Glutamatergic neuron (in vitro differentiated cells): ENCODE data around the gene SHBG. TPM values are rescaled to one million over a fixed set of nuclear protein-coding genes. Genes with fewer than 3 reads are reported as not detected.

Experiments
- DNase-seq: peaks from one replicate; pipeline ENCODE4 v3.0.0; 2022
- H3K27ac Mint-ChIP-seq: one replicate; pipeline ENCODE4 v1.8.0; 2020; ENCODE audit warnings: mild to moderate bottlenecking, mixed read lengths, inconsistent platforms; ENCODE audit not compliant: unreplicated experiment
- H3K27me3 Mint-ChIP-seq: one replicate; pipeline ENCODE4 v1.8.0; 2020; ENCODE audit warnings: mild to moderate bottlenecking, moderate library complexity, mixed read lengths, inconsistent platforms; ENCODE audit not compliant: unreplicated experiment
- H3K36me3 Mint-ChIP-seq: one replicate; pipeline ENCODE4 v1.8.0; 2020; ENCODE audit warnings: mild to moderate bottlenecking, mixed read lengths, inconsistent platforms; ENCODE audit not compliant: unreplicated experiment
- H3K4me1 Mint-ChIP-seq: one replicate; pipeline ENCODE4 v1.8.0; 2020; ENCODE audit warnings: mild to moderate bottlenecking, low read depth, mixed read lengths, inconsistent platforms; ENCODE audit not compliant: unreplicated experiment
- H3K4me3 Mint-ChIP-seq: one replicate; pipeline ENCODE4 v1.8.0; 2020; ENCODE audit warnings: mild to moderate bottlenecking, mixed read lengths, inconsistent platforms; ENCODE audit not compliant: unreplicated experiment
- H3K9me3 Mint-ChIP-seq: one replicate; pipeline ENCODE4 v1.8.0; 2020; ENCODE audit warnings: mild to moderate bottlenecking, moderate library complexity, mixed read lengths, inconsistent platforms; ENCODE audit not compliant: unreplicated experiment
- total RNA-seq: library from RNA; stranded (reverse); fragmentation: NEBNext Ultra II Directional; extraction: Animal tissue kit (Norgen Biotek cat#: 25700); gene quantifications from one replicate; pipeline ENCODE4 v1.2.1, GENCODE V29; 2021; ENCODE audit not compliant: unreplicated experiment
- TF ChIP-seq, protein P1 (sequence below): fragments of 200-600 bp; sonication (generic); IDR thresholded peaks from one replicate; pipeline ENCODE4 v1.5.0; 2021; ENCODE audit not compliant: partially characterized antibody, unreplicated experiment

Gene SHBG
- total RNA-seq, 1 donor from 2014 or later, result not detected

DNA sequence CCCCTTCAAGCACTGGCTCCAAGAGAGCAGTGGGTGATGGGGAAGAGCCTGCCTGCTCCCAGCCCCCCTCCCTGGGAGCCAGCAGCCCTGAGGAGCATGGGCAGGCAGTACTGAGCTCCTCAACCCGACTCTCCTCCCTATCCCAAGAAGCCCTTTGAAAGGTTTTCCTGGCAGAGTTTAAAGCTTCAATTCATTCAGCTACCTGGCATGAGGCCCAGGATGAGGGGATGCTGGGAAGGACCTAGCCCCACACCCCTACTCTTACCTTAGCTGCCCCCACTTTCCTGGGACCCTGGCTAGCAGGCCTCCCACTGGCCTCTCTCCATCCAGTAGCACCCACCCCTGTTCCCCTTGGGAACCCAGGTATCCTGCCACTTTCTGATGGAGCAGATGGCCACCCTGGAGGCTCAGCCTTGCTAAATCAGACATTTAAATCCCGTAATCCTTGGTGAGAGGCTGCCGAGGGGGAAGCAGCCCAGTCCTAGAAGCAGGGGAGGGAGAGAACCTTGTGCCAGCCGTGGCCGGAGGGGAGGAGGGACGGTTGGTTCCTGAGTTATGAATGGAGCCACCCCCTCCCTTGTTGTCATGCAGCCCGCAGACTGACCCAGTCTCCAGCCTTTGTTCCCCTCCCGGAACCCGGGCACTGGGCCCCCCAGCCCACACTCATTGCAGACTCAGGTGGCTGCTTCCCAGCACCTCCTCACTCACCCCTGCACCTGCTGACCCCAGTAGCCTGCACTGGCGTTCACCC, 37.9 kb downstream of the SHBG start:
- H3K4me1 Mint-ChIP-seq, result no peaks in the 10 kb centered on the region
- H3K27ac Mint-ChIP-seq, result no peak overlapping the region
- no peaks in the 10 kb centered on the region for H3K36me3 Mint-ChIP-seq
- no peak for DNase-seq
- no peak overlapping the region for H3K4me3 Mint-ChIP-seq
- no peaks in the 10 kb centered on the region for H3K9me3 Mint-ChIP-seq
- peaks cover 2% of the 10 kb centered on the region for H3K27me3 Mint-ChIP-seq
- TF ChIP-seq, protein P1, sequence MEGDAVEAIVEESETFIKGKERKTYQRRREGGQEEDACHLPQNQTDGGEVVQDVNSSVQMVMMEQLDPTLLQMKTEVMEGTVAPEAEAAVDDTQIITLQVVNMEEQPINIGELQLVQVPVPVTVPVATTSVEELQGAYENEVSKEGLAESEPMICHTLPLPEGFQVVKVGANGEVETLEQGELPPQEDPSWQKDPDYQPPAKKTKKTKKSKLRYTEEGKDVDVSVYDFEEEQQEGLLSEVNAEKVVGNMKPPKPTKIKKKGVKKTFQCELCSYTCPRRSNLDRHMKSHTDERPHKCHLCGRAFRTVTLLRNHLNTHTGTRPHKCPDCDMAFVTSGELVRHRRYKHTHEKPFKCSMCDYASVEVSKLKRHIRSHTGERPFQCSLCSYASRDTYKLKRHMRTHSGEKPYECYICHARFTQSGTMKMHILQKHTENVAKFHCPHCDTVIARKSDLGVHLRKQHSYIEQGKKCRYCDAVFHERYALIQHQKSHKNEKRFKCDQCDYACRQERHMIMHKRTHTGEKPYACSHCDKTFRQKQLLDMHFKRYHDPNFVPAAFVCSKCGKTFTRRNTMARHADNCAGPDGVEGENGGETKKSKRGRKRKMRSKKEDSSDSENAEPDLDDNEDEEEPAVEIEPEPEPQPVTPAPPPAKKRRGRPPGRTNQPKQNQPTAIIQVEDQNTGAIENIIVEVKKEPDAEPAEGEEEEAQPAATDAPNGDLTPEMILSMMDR, result no peak

DNA sequence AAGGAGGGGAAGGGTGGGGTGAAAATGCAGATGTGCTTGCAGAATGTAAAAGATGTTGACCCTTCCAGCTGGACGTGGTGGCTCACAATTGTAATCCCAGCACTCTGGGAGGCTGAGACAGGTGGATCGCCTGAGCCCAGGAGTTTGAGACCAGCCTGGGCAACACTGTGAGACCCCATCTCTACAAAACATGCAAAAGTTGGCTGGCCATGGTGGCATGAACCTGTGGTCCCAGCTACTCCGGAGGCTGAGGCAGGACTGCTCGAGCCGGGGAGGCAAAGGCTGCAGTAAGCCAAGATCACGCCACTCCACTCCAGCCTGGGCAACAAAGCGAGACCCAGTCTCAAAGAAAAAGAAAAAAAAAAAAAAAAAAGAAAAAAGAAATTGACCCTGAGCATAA, 38.5 kb downstream of the SHBG start:
- Mint-ChIP-seq H3K4me3 (no peak overlapping the region), H3K27ac (no peak overlapping the region)

DNA sequence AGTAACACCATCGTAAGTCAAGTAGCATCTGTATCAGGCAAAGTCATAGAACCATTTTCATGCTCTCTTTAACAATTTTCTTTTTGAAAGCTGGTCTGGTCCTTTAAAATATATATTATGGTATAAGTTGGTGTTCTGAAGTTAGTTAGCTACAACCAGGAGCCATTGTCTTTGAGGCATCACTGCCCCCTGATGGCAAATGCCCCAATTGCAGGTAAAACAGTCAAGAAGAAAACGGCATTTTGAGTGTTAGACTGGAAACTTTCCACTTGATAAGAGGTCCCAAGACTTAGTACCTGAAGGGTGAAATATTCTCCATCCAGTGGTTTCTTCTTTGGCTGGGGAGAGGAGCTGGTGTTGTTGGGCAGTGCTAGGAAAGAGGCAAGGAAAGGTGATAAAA, 43.3 kb downstream of the SHBG start:
- H3K36me3 Mint-ChIP-seq, result peaks cover 10% of the 10 kb centered on the region

More for the DNA sequence above, 38.5 kb downstream of the SHBG start:
- Mint-ChIP-seq H3K9me3 (no peaks in the 10 kb centered on the region), H3K36me3 (peaks cover 3% of the 10 kb centered on the region), H3K27me3 (peaks cover 2% of the 10 kb centered on the region), H3K4me1 (no peaks in the 10 kb centered on the region)
- no peak for DNase-seq
- TF ChIP-seq, protein P1, result no peak

DNA sequence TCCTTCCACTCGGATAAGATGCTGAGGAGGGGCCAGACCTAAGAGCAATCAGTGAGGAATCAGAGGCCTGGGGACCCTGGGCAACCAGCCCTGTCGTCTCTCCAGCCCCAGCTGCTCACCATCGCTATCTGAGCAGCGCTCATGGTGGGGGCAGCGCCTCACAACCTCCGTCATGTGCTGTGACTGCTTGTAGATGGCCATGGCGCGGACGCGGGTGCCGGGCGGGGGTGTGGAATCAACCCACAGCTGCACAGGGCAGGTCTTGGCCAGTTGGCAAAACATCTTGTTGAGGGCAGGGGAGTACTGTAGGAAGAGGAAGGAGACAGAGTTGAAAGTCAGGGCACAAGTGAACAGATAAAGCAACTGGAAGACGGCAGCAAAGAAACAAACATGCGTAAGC, 45.0 kb downstream of the SHBG start:
- H3K4me3 Mint-ChIP-seq, result no peak overlapping the region
- no peaks in the 10 kb centered on the region for H3K9me3 Mint-ChIP-seq
- no peak overlapping the region for H3K27ac Mint-ChIP-seq
- H3K27me3 Mint-ChIP-seq, result peaks cover 2% of the 10 kb centered on the region
- DNase-seq, result no peak
- TF ChIP-seq, protein P1, result no peak
- no peaks in the 10 kb centered on the region for H3K4me1 Mint-ChIP-seq
- H3K36me3 Mint-ChIP-seq, result peaks cover 10% of the 10 kb centered on the region

More for the DNA sequence above, 43.3 kb downstream of the SHBG start:
- Mint-ChIP-seq H3K4me3 (no peak overlapping the region), H3K9me3 (no peaks in the 10 kb centered on the region), H3K27me3 (peaks cover 2% of the 10 kb centered on the region), H3K27ac (no peak overlapping the region), H3K4me1 (no peaks in the 10 kb centered on the region)
- TF ChIP-seq, protein P1, result peak; percentile 76
- peak; percentile 45 for DNase-seq

DNA sequence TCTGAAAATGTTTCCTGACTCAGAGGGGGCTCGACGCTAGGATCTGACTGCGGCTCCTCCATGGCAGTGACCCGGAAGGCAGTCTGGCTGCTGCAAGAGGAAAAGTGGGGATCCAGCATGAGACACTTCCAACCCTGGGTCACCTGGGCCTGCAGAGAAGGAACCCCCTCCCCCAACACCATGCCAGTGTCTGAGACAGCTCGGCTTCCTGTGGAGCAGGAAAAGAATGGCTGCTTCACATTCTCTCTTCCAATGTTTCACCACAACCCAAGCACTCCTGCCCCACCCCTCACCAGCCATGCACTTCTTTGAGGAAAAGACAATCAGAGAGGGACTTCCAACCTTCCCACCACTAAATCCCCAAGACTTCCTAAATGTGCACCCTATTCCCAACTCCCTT, 46.6 kb downstream of the SHBG start:
- no peak overlapping the region for H3K4me3 Mint-ChIP-seq
- H3K9me3 Mint-ChIP-seq, result no peaks in the 10 kb centered on the region
- no peak overlapping the region for H3K27ac Mint-ChIP-seq

More for the DNA sequence above, 46.6 kb downstream of the SHBG start:
- TF ChIP-seq, protein P1, result no peak
- H3K27me3 Mint-ChIP-seq, result peaks cover 2% of the 10 kb centered on the region
- no peaks in the 10 kb centered on the region for H3K4me1 Mint-ChIP-seq
- peaks cover 10% of the 10 kb centered on the region for H3K36me3 Mint-ChIP-seq
- no peak for DNase-seq
